Hepatocyte (in vitro differentiated cells): ENCODE data around the gene BMAL1.

Experiments used
- EZH2 ChIP-seq: fragments of 200-600 bp; sonication (generic); IDR thresholded peaks from 2 replicates; pipeline ENCODE4 v1.6.1; 2016; ENCODE audit warnings: antibody characterized with exemption, mild to moderate bottlenecking, borderline replicate concordance
- EZH2phosphoT487 ChIP-seq: fragments of 200-600 bp; sonication (generic); IDR thresholded peaks from one replicate; pipeline ENCODE4 v1.6.1; 2018; ENCODE audit warnings: antibody characterized with exemption, mild to moderate bottlenecking, low read depth, moderate library complexity; ENCODE audit not compliant: unreplicated experiment, severe bottlenecking
- TF ChIP-seq, protein P1 (sequence below): fragments of 200-600 bp; sonication (generic); IDR thresholded peaks from 2 replicates; pipeline ENCODE4 v1.5.1; 2016; ENCODE audit warnings: antibody characterized with exemption, mild to moderate bottlenecking; ENCODE audit not compliant: poor library complexity

- TF ChIP-seq, protein P1, sequence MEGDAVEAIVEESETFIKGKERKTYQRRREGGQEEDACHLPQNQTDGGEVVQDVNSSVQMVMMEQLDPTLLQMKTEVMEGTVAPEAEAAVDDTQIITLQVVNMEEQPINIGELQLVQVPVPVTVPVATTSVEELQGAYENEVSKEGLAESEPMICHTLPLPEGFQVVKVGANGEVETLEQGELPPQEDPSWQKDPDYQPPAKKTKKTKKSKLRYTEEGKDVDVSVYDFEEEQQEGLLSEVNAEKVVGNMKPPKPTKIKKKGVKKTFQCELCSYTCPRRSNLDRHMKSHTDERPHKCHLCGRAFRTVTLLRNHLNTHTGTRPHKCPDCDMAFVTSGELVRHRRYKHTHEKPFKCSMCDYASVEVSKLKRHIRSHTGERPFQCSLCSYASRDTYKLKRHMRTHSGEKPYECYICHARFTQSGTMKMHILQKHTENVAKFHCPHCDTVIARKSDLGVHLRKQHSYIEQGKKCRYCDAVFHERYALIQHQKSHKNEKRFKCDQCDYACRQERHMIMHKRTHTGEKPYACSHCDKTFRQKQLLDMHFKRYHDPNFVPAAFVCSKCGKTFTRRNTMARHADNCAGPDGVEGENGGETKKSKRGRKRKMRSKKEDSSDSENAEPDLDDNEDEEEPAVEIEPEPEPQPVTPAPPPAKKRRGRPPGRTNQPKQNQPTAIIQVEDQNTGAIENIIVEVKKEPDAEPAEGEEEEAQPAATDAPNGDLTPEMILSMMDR: no peak
- TF ChIP-seq EZH2 (no peak), EZH2phosphoT487 (no peak)
Observed at GRCh38 chr11:13284776-13285588, 7.4 kb downstream of the BMAL1 start.
